ENCODE data around the gene KLF7.

- TF ChIP-seq EP300 (IDR thresholded peaks at IDR 0.05; ENCODE audit: borderline replicate concordance) (no peak), TAF1 (IDR thresholded peaks at IDR 0.05; ENCODE audit: low read depth) (no peak), EGR1 (IDR thresholded peaks at IDR 0.05) (no peak)
Observed at GRCh38 chr2:207135801-207136457, 29.8 kb downstream of the KLF7 start.

Data from Ishikawa (cell line).